IMR-90 (cell line): ENCODE measurements around the gene AMFR. TPM values are rescaled to one million over a fixed set of nuclear protein-coding genes. Genes with fewer than 3 reads are reported as not detected.

Experiments
- ATAC-seq: fragments of 200-7000 bp; cut with Tn5 transposase; 2 replicates; pipeline ENCODE4 v1.9.1; 2020; ENCODE audit warnings: low read depth, mild to moderate bottlenecking, moderate library complexity
- BruUV-seq: library from RNA; stranded (reverse); fragments of 400-500 nt; replicated peaks from 2 replicates; lab custom pipeline; 2021; lab: Mats Ljungman, UMichigan
- CTCF ChIA-PET: fragments of 300-600 bp; formaldehyde crosslinking; extraction: SDS; loops from one replicate; lab custom pipeline; 2021; ENCODE audit warnings: antibody characterized with exemption; lab: Yijun Ruan, JAX
- POLR2A ChIA-PET: fragments of 300-600 bp; sonication (Branson Sonifier 250); formaldehyde crosslinking; loops from one replicate; lab custom pipeline; 2022; ENCODE audit warnings: antibody characterized with exemption; ENCODE audit not compliant: unreplicated experiment; lab: Charles Lee
- DNase-seq: peaks from one replicate; pipeline ENCODE4 v3.0.0; 2013
- H2AFZ ChIP-seq: replicated peaks from 2 replicates; pipeline ENCODE3; 2013; ENCODE audit warnings: low read length, mild to moderate bottlenecking; ENCODE audit not compliant: poor library complexity
- H2AK5ac ChIP-seq: 2 replicates; pipeline ENCODE4 v1.6.1; 2013; ENCODE audit warnings: low read depth, low read length, inconsistent platforms
- H2AK9ac ChIP-seq: replicated peaks from 2 replicates; pipeline ENCODE3; 2013; ENCODE audit warnings: mild to moderate bottlenecking, low read depth, low read length, moderate library complexity; ENCODE audit not compliant: poor library complexity
- H2BK120ac ChIP-seq: 2 replicates; pipeline ENCODE4 v1.6.1; 2013; ENCODE audit warnings: low read depth, low read length, inconsistent platforms
- H2BK15ac ChIP-seq: 3 replicates; pipeline ENCODE4 v1.6.1; 2013; ENCODE audit warnings: low read depth, low read length, inconsistent platforms
- H2BK20ac ChIP-seq: 2 replicates; pipeline ENCODE4 v1.6.1; 2013; ENCODE audit warnings: low read depth, mild to moderate bottlenecking, inconsistent platforms, low read length, moderate library complexity
- H2BK5ac ChIP-seq: 2 replicates; pipeline ENCODE4 v1.6.1; 2013; ENCODE audit warnings: mild to moderate bottlenecking, low read depth, low read length, inconsistent platforms; ENCODE audit not compliant: poor library complexity, severe bottlenecking
- H3K14ac ChIP-seq: replicated peaks from 2 replicates; pipeline ENCODE4 v1.6.1; 2013; ENCODE audit warnings: low read depth, low read length, inconsistent platforms
- H3K18ac ChIP-seq: 2 replicates; pipeline ENCODE4 v1.6.1; 2013; ENCODE audit warnings: low read depth, low read length, control low read depth
- H3K23ac ChIP-seq: 2 replicates; pipeline ENCODE4 v1.6.1; 2013; ENCODE audit warnings: low read depth, low read length, inconsistent platforms
- H3K27ac ChIP-seq: 2 replicates; pipeline ENCODE4 v1.5.1; 2013; ENCODE audit warnings: mild to moderate bottlenecking, control low read depth, low read length; ENCODE audit not compliant: insufficient read depth
- H3K27me3 ChIP-seq: 2 replicates; pipeline ENCODE4 v1.6.1; 2013; ENCODE audit warnings: low read length; ENCODE audit not compliant: control insufficient read depth, insufficient read depth
- H3K36me3 ChIP-seq: 2 replicates; pipeline ENCODE4 v1.6.1; 2013; ENCODE audit warnings: low read length, mixed read lengths; ENCODE audit not compliant: control insufficient read depth, insufficient read depth
- H3K4ac ChIP-seq: 2 replicates; pipeline ENCODE4 v1.6.1; 2013; ENCODE audit warnings: low read depth, low read length, inconsistent platforms
- H3K4me1 ChIP-seq: 2 replicates; pipeline ENCODE4 v1.6.1; 2013; ENCODE audit warnings: low read length, mixed read lengths; ENCODE audit not compliant: control insufficient read depth, insufficient read depth
- H3K4me2 ChIP-seq: 2 replicates; pipeline ENCODE4 v1.6.1; 2013; ENCODE audit warnings: low read depth, mild to moderate bottlenecking, control low read depth, low read length, moderate library complexity
- H3K4me3 ChIP-seq: 2 replicates; pipeline ENCODE4 v1.5.1; 2013; ENCODE audit warnings: low read depth, mild to moderate bottlenecking, control low read depth, low read length, moderate library complexity; ENCODE audit not compliant: insufficient read depth
- H3K56ac ChIP-seq: 2 replicates; pipeline ENCODE4 v1.6.1; 2013; ENCODE audit warnings: low read length, inconsistent platforms; ENCODE audit not compliant: insufficient read depth; ENCODE audit errors: extremely low read depth
- H3K79me1 ChIP-seq, 2 experiments: 2 replicates each; pipeline ENCODE4 v1.6.1; 2013; ENCODE audit warnings: low read length in 2 of 2, inconsistent platforms in 1 of 2, low read depth in 1 of 2
- H3K9ac ChIP-seq: 2 replicates; pipeline ENCODE4 v1.6.1; 2013; ENCODE audit warnings: low read depth, low read length, control low read depth
- H3K9me1 ChIP-seq: 2 replicates; pipeline ENCODE4 v1.6.1; 2013; ENCODE audit warnings: low read length, inconsistent platforms; ENCODE audit not compliant: insufficient read depth
- H3K9me3 ChIP-seq: 2 replicates; pipeline ENCODE4 v1.6.1; 2013; ENCODE audit warnings: low read length; ENCODE audit not compliant: control insufficient read depth, insufficient read depth
- H4K20me1 ChIP-seq: 2 replicates; pipeline ENCODE4 v1.6.1; 2013; ENCODE audit warnings: low read length, inconsistent platforms; ENCODE audit not compliant: insufficient read depth
- H4K5ac ChIP-seq: 2 replicates; pipeline ENCODE4 v1.6.1; 2013; ENCODE audit warnings: mild to moderate bottlenecking, low read depth, low read length, control low read depth
- H4K8ac ChIP-seq, 2 experiments: 2 replicates each; pipeline ENCODE4 v1.6.1; 2013; ENCODE audit warnings: low read depth in 2 of 2, low read length in 2 of 2, control low read depth in 1 of 2, inconsistent platforms in 1 of 2
- H4K91ac ChIP-seq: 2 replicates; pipeline ENCODE4 v1.6.1; 2013; ENCODE audit warnings: low read depth, low read length, inconsistent platforms; ENCODE audit not compliant: insufficient read depth
- CEBPB ChIP-seq: IDR thresholded peaks from 2 replicates; pipeline ENCODE4 v1.6.1; 2012; ENCODE audit warnings: low read depth, low read length, improper control_type of control experiment
- MAZ ChIP-seq: IDR thresholded peaks from 2 replicates; pipeline ENCODE4 v1.6.1; 2012; ENCODE audit warnings: low read depth, mild to moderate bottlenecking, low read length, improper control_type of control experiment, moderate library complexity, borderline replicate concordance
- WGBS, 2 experiments: methylation state at CpG; one replicate each; pipeline versions ENCODE4 v1.1.5 to v1.1.7; 2013; ENCODE audit warnings: missing lambda C conversion rate in 2 of 2; ENCODE audit not compliant: insufficient read length in 1 of 2; ENCODE audit errors: extremely low coverage in 2 of 2; 5-methylcytosine and 5-hydroxymethylcytosine counted together
- dilution Hi-C: fragments of 300-500 bp; cut with HindIII; formaldehyde crosslinking; loops from one replicate; pipeline ENCODE4 v1.14.3; 2018; ENCODE audit warnings: low sequenced_read_pairs; ENCODE audit not compliant: unreplicated experiment
- in situ Hi-C: fragments of 300-500 bp; cut with MboI; formaldehyde crosslinking; loops from 3 replicates; pipeline ENCODE4 v1.14.3; 2019; ENCODE audit warnings: low sequenced_read_pairs, inconsistent platforms, mixed read lengths
- intact Hi-C: fragments of 100-400 bp; cut with micrococcal nuclease; formaldehyde crosslinking; loops from 2 replicates; pipeline ENCODE4 v1.10.0; 2022
- polyA plus RNA-seq, 3 experiments: library from polyadenylated mRNA; depleted of rRNA; stranded (reverse); fragments of >200 nt; gene quantifications; 2 replicates each; pipeline ENCODE4 v1.2.3, GENCODE V29; 2012; ENCODE audit warnings: low replicate concordance in 1 of 3
- total RNA-seq: library from RNA; depleted of rRNA; stranded (reverse); fragments of >200 nt; gene quantifications from 2 replicates; pipeline ENCODE4 v1.2.3, GENCODE V29; 2012

AMFR gene
- total and polyA plus RNA-seq, 2 of the 4 experiments (the other 2 are of a cell fraction), result 60.7 to 216 TPM

DNA sequence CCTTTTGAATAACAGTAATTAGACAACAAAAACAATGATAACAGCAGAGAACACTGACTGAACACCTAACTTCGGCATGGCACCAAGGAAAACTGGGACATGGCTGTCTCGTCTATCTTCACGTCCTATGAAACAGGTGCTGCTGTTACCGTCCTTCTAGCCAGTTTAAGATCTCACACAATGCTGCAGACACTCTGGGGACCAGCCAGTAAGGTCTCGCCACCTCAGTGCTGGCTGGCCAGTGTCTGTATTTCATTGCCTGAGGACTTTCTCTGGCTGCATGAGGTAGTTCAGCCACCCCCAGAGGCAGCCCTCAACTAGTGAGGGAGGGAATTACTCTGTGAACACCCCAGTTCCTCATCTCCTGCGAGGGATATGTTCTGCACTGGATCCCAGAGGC lies 57.6 kb downstream of the AMFR start:
- Histone ChIP-seq H2AK5ac (no peak overlapping the region), H3K56ac (no peak overlapping the region), H4K8ac (no peak overlapping the region), H4K91ac (no peak overlapping the region), H3K9ac (no peak overlapping the region), H3K9me1 (peaks cover 13% of the 10 kb centered on the region), H3K79me1 (peaks cover 24 to 44% of the 10 kb centered on the region in 2 experiments), H3K27ac (no peak overlapping the region), H3K4me1 (peaks cover 10% of the 10 kb centered on the region), H3K4me3 (no peak overlapping the region), H2BK5ac (no peak overlapping the region), H2AFZ (no peak overlapping the region), H3K36me3 (peaks cover 38% of the 10 kb centered on the region), H2BK20ac (no peak overlapping the region), H3K4me2 (no peak overlapping the region), H3K14ac (no peak overlapping the region), H2BK120ac (no peak overlapping the region), H3K4ac (no peak overlapping the region), H3K27me3 (no peaks in the 10 kb centered on the region), H4K20me1 (peaks cover 5% of the 10 kb centered on the region; the same call in 1 of the 2 replicates), H3K23ac (no peak overlapping the region), H2AK9ac (no peak overlapping the region), H3K18ac (no peak overlapping the region), H2BK15ac (no peak overlapping the region), H3K9me3 (no peaks in the 10 kb centered on the region), H4K5ac (no peak overlapping the region)
- no TSS peak for BruUV-seq
- TF ChIP-seq MAZ, result no peak
- no peak for TF ChIP-seq CEBPB
- ATAC-seq, result no peak
- POLR2A ChIA-PET, result no interaction called here
- intact Hi-C loops, result no loop called here
- CTCF ChIA-PET, result no interaction called here
- no peak for DNase-seq
- WGBS, 2 experiments, result 96% methylated on average over 4 of the region's 6 CpGs; no CpG with 5 or more reads in 1 of the 2 experiments
- dilution Hi-C loops, result no loop called here
- in situ Hi-C loops, result loop anchor here (25.0 kb wide), 1 partner anchor 880 kb away; the partner anchor contains the start of gene MMP2
